Liver (tissue), 9 donors: ENCODE data around the gene TMTC2. TPM values are rescaled to one million over a fixed set of nuclear protein-coding genes. Genes with fewer than 3 reads are reported as not detected.

Experiments used
- DNase-seq: peaks from one replicate; pipeline ENCODE4 v3.0.0-alpha.2; 2017; ENCODE audit warnings: low spot score
- H3K27ac ChIP-seq, 2 donors: one replicate each; pipeline ENCODE4 v1.7.0; 2013; ENCODE audit warnings: inconsistent platforms in 2 of 2, low read length in 2 of 2, control low read depth in 1 of 2, low read depth in 1 of 2, mild to moderate bottlenecking in 1 of 2
- H3K27me3 ChIP-seq, 4 donors: one replicate each; pipeline versions ENCODE4 v1.6.1 to v1.7.0; 2013; ENCODE audit warnings: low read length in 3 of 4, inconsistent platforms in 1 of 4, mild to moderate bottlenecking in 1 of 4, moderate library complexity in 1 of 4; ENCODE audit not compliant: control insufficient read depth in 4 of 4, insufficient read depth in 4 of 4
- H3K36me3 ChIP-seq, 4 donors: one replicate each; pipeline versions ENCODE4 v1.6.1 to v1.7.0; 2013; ENCODE audit warnings: low read length in 3 of 4, mild to moderate bottlenecking in 3 of 4, low read depth in 1 of 4, moderate library complexity in 1 of 4; ENCODE audit not compliant: control insufficient read depth in 4 of 4, insufficient read depth in 3 of 4
- H3K4me1 ChIP-seq, 4 donors: one replicate each; pipeline versions ENCODE4 v1.6.1 to v1.7.0; 2013; ENCODE audit warnings: low read length in 3 of 4, mild to moderate bottlenecking in 3 of 4, moderate library complexity in 1 of 4; ENCODE audit not compliant: control insufficient read depth in 4 of 4, insufficient read depth in 4 of 4
- H3K4me3 ChIP-seq, 3 donors: one replicate each; pipeline versions ENCODE4 v1.6.1 to v1.7.0; 2013; ENCODE audit warnings: low read length in 3 of 3, control low read depth in 1 of 3, low read depth in 1 of 3, mild to moderate bottlenecking in 1 of 3
- H3K9ac ChIP-seq, 2 donors: one replicate each; pipeline ENCODE4 v1.7.0; 2013; ENCODE audit warnings: low read length in 2 of 2, mild to moderate bottlenecking in 2 of 2, moderate library complexity in 2 of 2, control low read depth in 1 of 2, low read depth in 1 of 2
- H3K9me3 ChIP-seq, 4 donors: one replicate each; pipeline versions ENCODE4 v1.6.1 to v1.7.0; 2013; ENCODE audit warnings: low read length in 3 of 4; ENCODE audit not compliant: control insufficient read depth in 4 of 4
- EGR1 ChIP-seq, 2 donors: IDR thresholded peaks; 2 replicates each; pipeline ENCODE4 v1.6.1; 2016 to 2018; ENCODE audit warnings: antibody characterized with exemption in 2 of 2, low read depth in 2 of 2
- FOXA1 ChIP-seq: IDR thresholded peaks from 2 replicates; pipeline ENCODE4 v1.6.1; 2016; ENCODE audit warnings: antibody characterized with exemption
- FOXA2 ChIP-seq: IDR thresholded peaks from 2 replicates; pipeline ENCODE4 v1.6.1; 2016; ENCODE audit warnings: antibody characterized with exemption
- GABPA ChIP-seq, 2 donors: IDR thresholded peaks in 1 of 2; conservative IDR thresholded peaks in 1 of 2; 2 replicates each; pipeline ENCODE4 v1.6.1; 2016; ENCODE audit warnings: antibody characterized with exemption in 2 of 2, mild to moderate bottlenecking in 1 of 2, moderate library complexity in 1 of 2
- HNF4A ChIP-seq, 2 donors: conservative IDR thresholded peaks; 2 replicates each; pipeline ENCODE4 v1.6.1; 2016; ENCODE audit warnings: antibody characterized with exemption in 2 of 2, mild to moderate bottlenecking in 2 of 2
- HNF4G ChIP-seq: IDR thresholded peaks from 2 replicates; pipeline ENCODE4 v1.6.1; 2016; ENCODE audit warnings: antibody characterized with exemption
- JUND ChIP-seq, 2 donors: IDR thresholded peaks; 2 replicates each; pipeline ENCODE4 v1.6.1; 2016; ENCODE audit warnings: antibody characterized with exemption in 2 of 2
- NR2F2 ChIP-seq: IDR thresholded peaks from 2 replicates; pipeline ENCODE4 v1.6.1; 2016; ENCODE audit warnings: antibody characterized with exemption
- RAD21 ChIP-seq, 2 donors: IDR thresholded peaks; 2 replicates each; pipeline ENCODE4 v1.6.1; 2016; ENCODE audit warnings: antibody characterized with exemption in 2 of 2, mild to moderate bottlenecking in 2 of 2
- RXRA ChIP-seq, 2 donors: IDR thresholded peaks; 2 replicates each; pipeline ENCODE4 v1.6.1; 2017 to 2018; ENCODE audit warnings: antibody characterized with exemption in 2 of 2, mild to moderate bottlenecking in 1 of 2
- SP1 ChIP-seq: IDR thresholded peaks from 2 replicates; pipeline ENCODE4 v1.6.1; 2018; ENCODE audit warnings: antibody characterized with exemption, mild to moderate bottlenecking
- TAF1 ChIP-seq: conservative IDR thresholded peaks from 2 replicates; pipeline ENCODE4 v1.6.1; 2016; ENCODE audit warnings: antibody characterized with exemption, mild to moderate bottlenecking
- YY1 ChIP-seq: IDR thresholded peaks from 2 replicates; pipeline ENCODE4 v1.6.1; 2016; ENCODE audit warnings: antibody characterized with exemption, mild to moderate bottlenecking
- WGBS: extraction: QIAGEN DNeasy Blood & Tissue Kit; methylation state at CpG from one replicate; pipeline ENCODE4 v1.1.7; 2013; 5-methylcytosine and 5-hydroxymethylcytosine counted together
- polyA plus RNA-seq, 2 donors: library from polyadenylated mRNA; stranded (reverse) in 1 of 2; unstranded in 1 of 2; fragments of 200-250 nt in 1 of 2; fragments of >200 nt in 1 of 2; fragmentation: Nextera tagmentation in 1 of 2; extraction: Ambion mirVana in 1 of 2; gene quantifications; one replicate each; pipeline versions ENCODE4 v1.2.1 to v1.2.3, GENCODE V29; 2013 to 2015
- total RNA-seq, 2 donors: library from RNA; depleted of rRNA; stranded (reverse); fragments of >200 nt; gene quantifications; one replicate each; pipeline ENCODE4 v1.2.3, GENCODE V29; 2014
- TF ChIP-seq, protein P1 (sequence below): IDR thresholded peaks from 2 replicates; pipeline ENCODE4 v1.6.1; 2016; ENCODE audit warnings: antibody characterized with exemption, mild to moderate bottlenecking
- TF ChIP-seq, protein P2 (sequence below): IDR thresholded peaks from 2 replicates; pipeline ENCODE4 v1.6.1; 2016; ENCODE audit warnings: antibody characterized with exemption
- TF ChIP-seq, protein P3 (sequence below): IDR thresholded peaks from 2 replicates; pipeline ENCODE4 v1.6.1; 2016; ENCODE audit warnings: antibody characterized with exemption
- TF ChIP-seq, protein P4 (sequence below): fragments of 150-350 bp; IDR thresholded peaks from 2 replicates; pipeline ENCODE4 v1.5.1; 2017; ENCODE audit warnings: improper control_type of control experiment, low read depth, low read length; ENCODE audit not compliant: missing input control
- TF ChIP-seq, protein P5 (sequence below): IDR thresholded peaks from 2 replicates; pipeline ENCODE4 v1.6.1; 2016; ENCODE audit warnings: antibody characterized with exemption
- donor health status: healthy.
- donor health status: healthy.
- donor health status: healthy.
- donor health status: healthy.
- donor health status: healthy.

TMTC2 gene
- total and polyA plus RNA-seq, 4 donors: 0.36 to 3.0 (median 0.61) TPM

DNA sequence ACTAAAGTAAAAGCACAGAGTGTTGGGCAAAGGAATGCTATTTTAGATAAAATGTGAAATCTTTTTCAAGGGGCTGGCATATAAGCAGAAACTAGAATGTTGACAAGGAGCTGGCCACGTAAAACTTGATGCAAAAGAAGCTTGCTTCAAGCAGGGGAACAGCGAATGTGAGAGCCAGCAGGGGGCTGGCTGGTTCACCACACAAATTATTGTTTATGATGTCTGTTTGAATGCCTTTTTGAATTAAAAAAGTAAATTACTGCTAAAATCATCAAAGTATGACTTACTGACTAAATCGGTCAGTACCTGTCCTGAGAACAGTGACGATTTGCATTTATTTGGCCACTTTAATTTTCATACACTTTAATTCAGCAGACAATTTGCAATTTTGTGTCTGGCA lies 38.9 kb upstream of the TMTC2 start:
- H3K9ac ChIP-seq: no peak overlapping the region
- no peak for DNase-seq
- 85% methylated on average over 4 of the region's 4 CpGs for WGBS
- no peak overlapping the region for H3K4me3 ChIP-seq
- no peak overlapping the region for H3K27ac ChIP-seq
- no peaks in the 10 kb centered on the region for H3K9me3 ChIP-seq
- H3K4me1 ChIP-seq: no peaks in the 10 kb centered on the region
- TF ChIP-seq, protein P1, sequence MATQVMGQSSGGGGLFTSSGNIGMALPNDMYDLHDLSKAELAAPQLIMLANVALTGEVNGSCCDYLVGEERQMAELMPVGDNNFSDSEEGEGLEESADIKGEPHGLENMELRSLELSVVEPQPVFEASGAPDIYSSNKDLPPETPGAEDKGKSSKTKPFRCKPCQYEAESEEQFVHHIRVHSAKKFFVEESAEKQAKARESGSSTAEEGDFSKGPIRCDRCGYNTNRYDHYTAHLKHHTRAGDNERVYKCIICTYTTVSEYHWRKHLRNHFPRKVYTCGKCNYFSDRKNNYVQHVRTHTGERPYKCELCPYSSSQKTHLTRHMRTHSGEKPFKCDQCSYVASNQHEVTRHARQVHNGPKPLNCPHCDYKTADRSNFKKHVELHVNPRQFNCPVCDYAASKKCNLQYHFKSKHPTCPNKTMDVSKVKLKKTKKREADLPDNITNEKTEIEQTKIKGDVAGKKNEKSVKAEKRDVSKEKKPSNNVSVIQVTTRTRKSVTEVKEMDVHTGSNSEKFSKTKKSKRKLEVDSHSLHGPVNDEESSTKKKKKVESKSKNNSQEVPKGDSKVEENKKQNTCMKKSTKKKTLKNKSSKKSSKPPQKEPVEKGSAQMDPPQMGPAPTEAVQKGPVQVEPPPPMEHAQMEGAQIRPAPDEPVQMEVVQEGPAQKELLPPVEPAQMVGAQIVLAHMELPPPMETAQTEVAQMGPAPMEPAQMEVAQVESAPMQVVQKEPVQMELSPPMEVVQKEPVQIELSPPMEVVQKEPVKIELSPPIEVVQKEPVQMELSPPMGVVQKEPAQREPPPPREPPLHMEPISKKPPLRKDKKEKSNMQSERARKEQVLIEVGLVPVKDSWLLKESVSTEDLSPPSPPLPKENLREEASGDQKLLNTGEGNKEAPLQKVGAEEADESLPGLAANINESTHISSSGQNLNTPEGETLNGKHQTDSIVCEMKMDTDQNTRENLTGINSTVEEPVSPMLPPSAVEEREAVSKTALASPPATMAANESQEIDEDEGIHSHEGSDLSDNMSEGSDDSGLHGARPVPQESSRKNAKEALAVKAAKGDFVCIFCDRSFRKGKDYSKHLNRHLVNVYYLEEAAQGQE: no peak
- TF ChIP-seq RXRA (IDR thresholded peaks at IDR 0.05) (no peak), TAF1 (no peak)
- H3K27me3 ChIP-seq: no peaks in the 10 kb centered on the region
- no peaks in the 10 kb centered on the region for H3K36me3 ChIP-seq

DNA sequence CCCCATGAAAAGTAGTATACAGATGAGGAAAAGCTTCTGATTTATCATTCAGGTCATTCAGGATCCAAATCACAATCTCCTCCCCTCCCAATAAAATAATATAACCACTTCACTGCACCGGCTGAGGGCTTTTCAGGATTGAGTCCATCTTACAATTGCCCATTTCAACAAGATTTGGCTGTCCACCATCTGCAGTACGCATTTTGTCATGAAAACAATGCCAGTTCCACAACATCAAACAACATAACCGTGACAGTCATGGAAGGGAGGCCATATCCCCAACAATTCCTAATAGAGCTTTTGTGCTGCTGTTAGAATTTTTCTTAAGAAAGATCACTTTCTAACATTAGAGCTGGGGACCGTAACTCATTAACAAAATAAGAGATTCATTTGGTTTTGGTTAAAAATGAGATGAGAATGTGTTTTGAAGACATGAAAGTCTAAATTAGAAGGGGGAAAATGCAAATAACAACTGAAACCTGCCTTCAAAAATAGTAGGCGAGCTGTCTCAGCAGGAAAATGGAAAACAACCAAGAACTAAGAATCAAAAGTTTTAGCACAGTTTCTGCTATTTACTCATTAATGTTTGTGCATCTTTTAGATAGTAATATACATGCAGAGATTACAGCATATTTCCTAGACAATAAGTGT lies 38.3 kb upstream of the TMTC2 start:
- H3K27ac ChIP-seq: no peak overlapping the region
- no peaks in the 10 kb centered on the region for H3K9me3 ChIP-seq
- H3K4me1 ChIP-seq: no peaks in the 10 kb centered on the region
- H3K9ac ChIP-seq: no peak overlapping the region
- H3K27me3 ChIP-seq: no peaks in the 10 kb centered on the region
- H3K36me3 ChIP-seq: no peaks in the 10 kb centered on the region
- DNase-seq: no peak
- no peak for TF ChIP-seq NR2F2
- TF ChIP-seq FOXA1: no peak
- TF ChIP-seq, protein P2, sequence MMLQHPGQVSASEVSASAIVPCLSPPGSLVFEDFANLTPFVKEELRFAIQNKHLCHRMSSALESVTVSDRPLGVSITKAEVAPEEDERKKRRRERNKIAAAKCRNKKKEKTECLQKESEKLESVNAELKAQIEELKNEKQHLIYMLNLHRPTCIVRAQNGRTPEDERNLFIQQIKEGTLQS: no peak
- TF ChIP-seq HNF4A (conservative IDR thresholded peaks at IDR 0.05): no peak
- TF ChIP-seq TAF1: no peak
- no peak for TF ChIP-seq JUND (IDR thresholded peaks at IDR 0.05)
- no peak for TF ChIP-seq EGR1 (IDR thresholded peaks at IDR 0.05; ENCODE audit: low read depth in 2 of 2)
- TF ChIP-seq YY1: no peak
- no peak for TF ChIP-seq RXRA (IDR thresholded peaks at IDR 0.05)
- TF ChIP-seq GABPA (IDR thresholded peaks at IDR 0.05 in 1 of 2, conservative IDR thresholded peaks at IDR 0.05 in 1 of 2): no peak
- TF ChIP-seq RAD21 (IDR thresholded peaks at IDR 0.05): no peak
- TF ChIP-seq, protein P3, sequence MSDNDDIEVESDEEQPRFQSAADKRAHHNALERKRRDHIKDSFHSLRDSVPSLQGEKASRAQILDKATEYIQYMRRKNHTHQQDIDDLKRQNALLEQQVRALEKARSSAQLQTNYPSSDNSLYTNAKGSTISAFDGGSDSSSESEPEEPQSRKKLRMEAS: no peak
- TF ChIP-seq, protein P1: no peak
- TF ChIP-seq FOXA2: no peak
- TF ChIP-seq, protein P4, sequence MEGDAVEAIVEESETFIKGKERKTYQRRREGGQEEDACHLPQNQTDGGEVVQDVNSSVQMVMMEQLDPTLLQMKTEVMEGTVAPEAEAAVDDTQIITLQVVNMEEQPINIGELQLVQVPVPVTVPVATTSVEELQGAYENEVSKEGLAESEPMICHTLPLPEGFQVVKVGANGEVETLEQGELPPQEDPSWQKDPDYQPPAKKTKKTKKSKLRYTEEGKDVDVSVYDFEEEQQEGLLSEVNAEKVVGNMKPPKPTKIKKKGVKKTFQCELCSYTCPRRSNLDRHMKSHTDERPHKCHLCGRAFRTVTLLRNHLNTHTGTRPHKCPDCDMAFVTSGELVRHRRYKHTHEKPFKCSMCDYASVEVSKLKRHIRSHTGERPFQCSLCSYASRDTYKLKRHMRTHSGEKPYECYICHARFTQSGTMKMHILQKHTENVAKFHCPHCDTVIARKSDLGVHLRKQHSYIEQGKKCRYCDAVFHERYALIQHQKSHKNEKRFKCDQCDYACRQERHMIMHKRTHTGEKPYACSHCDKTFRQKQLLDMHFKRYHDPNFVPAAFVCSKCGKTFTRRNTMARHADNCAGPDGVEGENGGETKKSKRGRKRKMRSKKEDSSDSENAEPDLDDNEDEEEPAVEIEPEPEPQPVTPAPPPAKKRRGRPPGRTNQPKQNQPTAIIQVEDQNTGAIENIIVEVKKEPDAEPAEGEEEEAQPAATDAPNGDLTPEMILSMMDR: no peak
- TF ChIP-seq SP1: no peak
- TF ChIP-seq HNF4G: no peak
- TF ChIP-seq, protein P5, sequence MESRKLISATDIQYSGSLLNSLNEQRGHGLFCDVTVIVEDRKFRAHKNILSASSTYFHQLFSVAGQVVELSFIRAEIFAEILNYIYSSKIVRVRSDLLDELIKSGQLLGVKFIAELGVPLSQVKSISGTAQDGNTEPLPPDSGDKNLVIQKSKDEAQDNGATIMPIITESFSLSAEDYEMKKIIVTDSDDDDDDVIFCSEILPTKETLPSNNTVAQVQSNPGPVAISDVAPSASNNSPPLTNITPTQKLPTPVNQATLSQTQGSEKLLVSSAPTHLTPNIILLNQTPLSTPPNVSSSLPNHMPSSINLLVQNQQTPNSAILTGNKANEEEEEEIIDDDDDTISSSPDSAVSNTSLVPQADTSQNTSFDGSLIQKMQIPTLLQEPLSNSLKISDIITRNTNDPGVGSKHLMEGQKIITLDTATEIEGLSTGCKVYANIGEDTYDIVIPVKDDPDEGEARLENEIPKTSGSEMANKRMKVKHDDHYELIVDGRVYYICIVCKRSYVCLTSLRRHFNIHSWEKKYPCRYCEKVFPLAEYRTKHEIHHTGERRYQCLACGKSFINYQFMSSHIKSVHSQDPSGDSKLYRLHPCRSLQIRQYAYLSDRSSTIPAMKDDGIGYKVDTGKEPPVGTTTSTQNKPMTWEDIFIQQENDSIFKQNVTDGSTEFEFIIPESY: no peak
- H3K4me3 ChIP-seq: no peak overlapping the region
- WGBS: 82% methylated on average over 5 of the region's 5 CpGs
